NB4 (cell line): ENCODE measurements around the gene FKBP6.
"Not testable (repeated sequence)": the region's sequence is repeated elsewhere in the genome, so short reads cannot be mapped to it uniquely, and the experiment has no call there.

ENCODE experiments used
- MAX ChIP-seq: IDR thresholded peaks from 2 replicates; pipeline ENCODE4 v1.6.1; 2011; ENCODE audit warnings: low read depth, low read length
- TF ChIP-seq, protein P1 (sequence below): IDR thresholded peaks from one replicate; pipeline ENCODE4 v1.5.1; 2012; ENCODE audit warnings: low read depth, low read length

DNA sequence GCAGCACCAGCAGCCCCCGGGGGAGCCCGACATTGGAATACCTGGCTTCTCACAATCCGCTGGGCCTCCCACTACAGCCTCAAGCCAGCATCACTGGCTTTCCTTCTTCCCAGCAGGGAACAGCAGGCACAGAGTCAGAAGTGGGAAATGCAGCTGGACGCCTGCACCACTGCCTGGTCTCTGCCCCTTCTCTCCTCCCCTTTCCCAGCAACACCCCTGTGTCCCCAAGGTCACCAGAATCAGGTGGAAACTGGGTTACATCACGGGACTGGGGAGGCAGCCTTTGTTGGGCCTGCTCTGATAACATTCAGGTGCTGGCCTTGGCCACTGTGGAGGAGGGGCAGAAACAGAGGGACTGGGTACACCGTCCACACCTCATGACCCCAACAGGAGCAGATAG is 2.5 kb upstream of the FKBP6 start:
- not testable (repeated sequence) for TF ChIP-seq MAX
- TF ChIP-seq, protein P1, sequence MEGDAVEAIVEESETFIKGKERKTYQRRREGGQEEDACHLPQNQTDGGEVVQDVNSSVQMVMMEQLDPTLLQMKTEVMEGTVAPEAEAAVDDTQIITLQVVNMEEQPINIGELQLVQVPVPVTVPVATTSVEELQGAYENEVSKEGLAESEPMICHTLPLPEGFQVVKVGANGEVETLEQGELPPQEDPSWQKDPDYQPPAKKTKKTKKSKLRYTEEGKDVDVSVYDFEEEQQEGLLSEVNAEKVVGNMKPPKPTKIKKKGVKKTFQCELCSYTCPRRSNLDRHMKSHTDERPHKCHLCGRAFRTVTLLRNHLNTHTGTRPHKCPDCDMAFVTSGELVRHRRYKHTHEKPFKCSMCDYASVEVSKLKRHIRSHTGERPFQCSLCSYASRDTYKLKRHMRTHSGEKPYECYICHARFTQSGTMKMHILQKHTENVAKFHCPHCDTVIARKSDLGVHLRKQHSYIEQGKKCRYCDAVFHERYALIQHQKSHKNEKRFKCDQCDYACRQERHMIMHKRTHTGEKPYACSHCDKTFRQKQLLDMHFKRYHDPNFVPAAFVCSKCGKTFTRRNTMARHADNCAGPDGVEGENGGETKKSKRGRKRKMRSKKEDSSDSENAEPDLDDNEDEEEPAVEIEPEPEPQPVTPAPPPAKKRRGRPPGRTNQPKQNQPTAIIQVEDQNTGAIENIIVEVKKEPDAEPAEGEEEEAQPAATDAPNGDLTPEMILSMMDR, result not testable (repeated sequence)
